K562 treated with DMSO at 1 percent for 4 hours (cell line): Measurements from ENCODE around the gene SRC. TPM values are rescaled to one million over a fixed set of nuclear protein-coding genes. Genes with fewer than 3 reads are reported as not detected.

Experiments used
- total RNA-seq: library from RNA; unstranded; fragments of 300-600 nt; gene quantifications from 2 replicates; pipeline ENCODE4 v1.2.3, GENCODE V29; 2022; ENCODE audit not compliant: insufficient read depth

SRC gene
- 3.6 and 5.8 TPM in 2 replicates for total RNA-seq

GRCh38 chr20:37345339-37346235 lies at the start of gene SRC:
Gene SRC, plus strand, starts transcription at chr20:37346140. Its CDS starts 38,014 bp downstream, at chr20:37384154.

Other genes with a start within 250 kb of the SRC start
- 302 and 372 TPM in 2 replicates for gene RPN2, start 166.8 kb upstream of the SRC start, total RNA-seq
- 1.9 TPM in 1 of 2 replicates, not detected in the other for gene MROH8, start 166.6 kb upstream of the SRC start, total RNA-seq
- not detected in 2 replicates for gene GHRH, start 84.3 kb upstream of the SRC start, total RNA-seq
- 15.0 and 15.1 TPM in 2 replicates for gene MANBAL, start 56.5 kb upstream of the SRC start, total RNA-seq
- gene NNAT, start 175.1 kb downstream of the SRC start, total RNA-seq = not detected in 2 replicates
- 34.8 and 37.2 TPM in 2 replicates for gene BLCAP, start 181.7 kb downstream of the SRC start, total RNA-seq